Heart left ventricle (tissue), 13 donors: ENCODE results near the gene ZNF75A.

ENCODE experiments used
- POLR2A ChIP-seq, 2 donors: fragments of 450-650 bp; IDR thresholded peaks; one replicate each; pipeline ENCODE4 v1.6.1; 2017; ENCODE audit warnings: antibody characterized with exemption in 2 of 2, mild to moderate bottlenecking in 2 of 2, moderate library complexity in 2 of 2
- TF ChIP-seq, protein P1 (sequence below), 12 donors: fragments of 200-600 bp; sonication (generic) in 4 of 12; IDR thresholded peaks; one replicate each; pipeline versions ENCODE4 v1.5.0 to v1.8.0; 2018 to 2022; ENCODE audit warnings: antibody characterized with exemption in 12 of 12, mild to moderate bottlenecking in 5 of 12
- donor health status: ischemic (EF 13 %, LVEDD 7.1; RV severe dilation, severe dysfunction).
- donor health status: DM: no; HTN: yes; CAD: no.
- donor health status: DM: no; HTN: no; CAD: no.
- donor health status: ischemic (EF 25% LVEDD 6.9; RV normal size, moderate dysfunction).
- donor health status: ischemic (EF 25% LVEDD 5.7; RV mildly dilated, moderate dysfunction).
- donor health status: ischemic (EF 35%, LVEDD 5.7; RV mildly dilated, moderate dysfunction).
- donor health status: nonischemic (EF 11% LVEDD 7.7; RV severe dilation, severe dysfunction).
- donor health status: DM: yes; HTN: yes; CAD: no.
- donor health status: PGD.
- donor health status: ischemic (EF 29% LVEDD 5.4; RV normal size, mild dysfunction).
- donor health status: nonischemic (EF 23%, LVEDD 6.1; RV moderate dilation, normal function).

DNA sequence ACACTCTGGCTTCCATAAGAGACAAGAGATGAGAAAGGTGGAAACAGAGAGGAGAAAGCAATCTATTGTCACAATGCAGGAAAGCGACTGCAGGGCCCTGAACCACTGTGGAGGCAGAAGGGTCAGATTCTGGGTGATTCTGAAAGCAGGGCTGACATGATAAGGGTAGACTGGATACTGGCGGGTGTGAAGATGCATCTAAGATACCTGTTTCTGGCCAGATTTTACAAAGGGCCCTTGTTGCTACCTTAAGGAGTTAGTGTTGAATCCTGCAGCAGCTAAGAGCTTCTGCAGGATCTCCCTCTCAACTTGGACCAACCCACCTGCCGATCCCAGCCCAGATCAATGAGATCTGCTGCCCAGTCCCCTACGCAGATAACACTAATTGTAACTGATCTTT is 42.8 kb upstream of the ZNF75A start:
- no peak for TF ChIP-seq POLR2A (IDR thresholded peaks at IDR 0.05)
- TF ChIP-seq, protein P1, sequence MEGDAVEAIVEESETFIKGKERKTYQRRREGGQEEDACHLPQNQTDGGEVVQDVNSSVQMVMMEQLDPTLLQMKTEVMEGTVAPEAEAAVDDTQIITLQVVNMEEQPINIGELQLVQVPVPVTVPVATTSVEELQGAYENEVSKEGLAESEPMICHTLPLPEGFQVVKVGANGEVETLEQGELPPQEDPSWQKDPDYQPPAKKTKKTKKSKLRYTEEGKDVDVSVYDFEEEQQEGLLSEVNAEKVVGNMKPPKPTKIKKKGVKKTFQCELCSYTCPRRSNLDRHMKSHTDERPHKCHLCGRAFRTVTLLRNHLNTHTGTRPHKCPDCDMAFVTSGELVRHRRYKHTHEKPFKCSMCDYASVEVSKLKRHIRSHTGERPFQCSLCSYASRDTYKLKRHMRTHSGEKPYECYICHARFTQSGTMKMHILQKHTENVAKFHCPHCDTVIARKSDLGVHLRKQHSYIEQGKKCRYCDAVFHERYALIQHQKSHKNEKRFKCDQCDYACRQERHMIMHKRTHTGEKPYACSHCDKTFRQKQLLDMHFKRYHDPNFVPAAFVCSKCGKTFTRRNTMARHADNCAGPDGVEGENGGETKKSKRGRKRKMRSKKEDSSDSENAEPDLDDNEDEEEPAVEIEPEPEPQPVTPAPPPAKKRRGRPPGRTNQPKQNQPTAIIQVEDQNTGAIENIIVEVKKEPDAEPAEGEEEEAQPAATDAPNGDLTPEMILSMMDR (IDR thresholded peaks at IDR 0.05): no peak
